Muscle of leg (tissue), 11 donors: ENCODE measurements around the gene EPHA4. TPM values are rescaled to one million over a fixed set of nuclear protein-coding genes. Genes with fewer than 3 reads are reported as not detected.

Source experiments
- DNase-seq: peaks from one replicate; pipeline ENCODE4 v3.0.0; 2013
- H3K27ac ChIP-seq: one replicate; pipeline ENCODE4 v1.5.1; 2013; ENCODE audit warnings: mild to moderate bottlenecking, low read length, control low read depth
- H3K27me3 ChIP-seq: one replicate; pipeline ENCODE4 v1.6.1; 2013; ENCODE audit warnings: low read length; ENCODE audit not compliant: control insufficient read depth, insufficient read depth
- H3K36me3 ChIP-seq: one replicate; pipeline ENCODE4 v1.6.1; 2013; ENCODE audit warnings: low read length; ENCODE audit not compliant: control insufficient read depth, insufficient read depth
- H3K4me1 ChIP-seq: one replicate; pipeline ENCODE4 v1.6.1; 2013; ENCODE audit warnings: low read length; ENCODE audit not compliant: control insufficient read depth, insufficient read depth
- H3K4me3 ChIP-seq: one replicate; pipeline ENCODE4 v1.5.1; 2013; ENCODE audit warnings: low read length, control low read depth
- H3K9me3 ChIP-seq: replicated peaks from 2 replicates; pipeline ENCODE4 v1.6.1; 2013; ENCODE audit warnings: low read depth, low read length; ENCODE audit not compliant: control insufficient read depth
- WGBS: methylation state at CpG from one replicate; pipeline ENCODE4 v1.1.5; 2013; ENCODE audit warnings: missing lambda C conversion rate; ENCODE audit not compliant: insufficient coverage; 5-methylcytosine and 5-hydroxymethylcytosine counted together
- polyA plus RNA-seq, 8 donors: library from polyadenylated mRNA; unstranded; fragments of 120-200 nt; gene quantifications; one replicate each; pipeline versions ENCODE4 v1.2.1 to v1.2.3, GENCODE V29; 2013; ENCODE audit warnings: inconsistent platforms in 1 of 8, low replicate concordance in 1 of 8; ENCODE audit not compliant: insufficient read length in 8 of 8, insufficient read depth in 1 of 8
- total RNA-seq: library from RNA; stranded (reverse); fragments of 120-200 nt; gene quantifications from one replicate; pipeline ENCODE4 v1.2.4, GENCODE V29; 2013

The EPHA4 gene
- total and polyA plus RNA-seq, 9 donors, result 9.6 to 30.8 (median 15.1) TPM

- Histone ChIP-seq H3K27ac (no peak overlapping the region), H3K4me3 (no peak overlapping the region), H3K4me1 (peaks cover 5% of the 10 kb centered on the region), H3K36me3 (no peaks in the 10 kb centered on the region), H3K27me3 (no peaks in the 10 kb centered on the region), H3K9me3 (no peaks in the 10 kb centered on the region)
- WGBS, result no CpG with 5 or more reads among the region's 12 CpGs
- DNase-seq, result peak; percentile 30
Observed at GRCh38 chr2:221482666-221483455, 89.2 kb downstream of the EPHA4 start.

GRCh38 chr2:221480821-221481220 is 91.3 kb downstream of the EPHA4 start:
- Histone ChIP-seq H3K27me3 (no peaks in the 10 kb centered on the region), H3K27ac (peak overlapping the region; percentile 74), H3K4me3 (no peak overlapping the region), H3K9me3 (no peaks in the 10 kb centered on the region), H3K4me1 (peaks cover 5% of the 10 kb centered on the region), H3K36me3 (no peaks in the 10 kb centered on the region)
- no CpG with 5 or more reads among the region's 3 CpGs for WGBS
- DNase-seq, result peak; percentile 53

- Histone ChIP-seq H3K27ac (peak overlapping the region; percentile 74), H3K36me3 (no peaks in the 10 kb centered on the region), H3K4me3 (no peak overlapping the region), H3K9me3 (no peaks in the 10 kb centered on the region), H3K27me3 (no peaks in the 10 kb centered on the region), H3K4me1 (peaks cover 5% of the 10 kb centered on the region)
- peak; percentile 96 for DNase-seq
- 20% methylated on average over 1 of the region's 7 CpGs for WGBS
Observed at GRCh38 chr2:221480163-221480562, 91.9 kb downstream of the EPHA4 start.

GRCh38 chr2:221478485-221478863 is 93.6 kb downstream of the EPHA4 start:
- no peaks in the 10 kb centered on the region for H3K27me3 ChIP-seq
- H3K4me1 ChIP-seq, result peaks cover 5% of the 10 kb centered on the region
- no peaks in the 10 kb centered on the region for H3K9me3 ChIP-seq
- no peak overlapping the region for H3K27ac ChIP-seq
- peak; percentile 49 for DNase-seq
- H3K36me3 ChIP-seq, result no peaks in the 10 kb centered on the region
- no CpG with 5 or more reads among the region's 2 CpGs for WGBS
- H3K4me3 ChIP-seq, result no peak overlapping the region

GRCh38 chr2:221477714-221478484 is 94.2 kb downstream of the EPHA4 start:
- peak; percentile 59 for DNase-seq
- 80% methylated on average over 1 of the region's 8 CpGs for WGBS
- peaks cover 5% of the 10 kb centered on the region for H3K4me1 ChIP-seq
- H3K27me3 ChIP-seq, result no peaks in the 10 kb centered on the region
- no peaks in the 10 kb centered on the region for H3K9me3 ChIP-seq
- no peak overlapping the region for H3K27ac ChIP-seq
- H3K36me3 ChIP-seq, result no peaks in the 10 kb centered on the region
- H3K4me3 ChIP-seq, result no peak overlapping the region

GRCh38 chr2:221476195-221476594 is 95.9 kb downstream of the EPHA4 start:
- no peak for DNase-seq
- H3K27ac ChIP-seq, result no peak overlapping the region
- no peak overlapping the region for H3K4me3 ChIP-seq
- no peaks in the 10 kb centered on the region for H3K36me3 ChIP-seq
- H3K4me1 ChIP-seq, result peaks cover 5% of the 10 kb centered on the region
- WGBS, result no CpG with 5 or more reads among the region's 1 CpG
- no peaks in the 10 kb centered on the region for H3K9me3 ChIP-seq
- H3K27me3 ChIP-seq, result no peaks in the 10 kb centered on the region

GRCh38 chr2:221473451-221473850 is 98.7 kb downstream of the EPHA4 start:
- Histone ChIP-seq H3K36me3 (no peaks in the 10 kb centered on the region), H3K27me3 (no peaks in the 10 kb centered on the region), H3K27ac (no peak overlapping the region), H3K4me3 (no peak overlapping the region), H3K9me3 (no peaks in the 10 kb centered on the region), H3K4me1 (peaks cover under 1% of the 10 kb centered on the region)
- DNase-seq, result no peak

- no peaks in the 10 kb centered on the region for H3K27me3 ChIP-seq
- no peak overlapping the region for H3K4me3 ChIP-seq
- no peak overlapping the region for H3K27ac ChIP-seq
- no peak for DNase-seq
- H3K4me1 ChIP-seq, result no peaks in the 10 kb centered on the region
- no peaks in the 10 kb centered on the region for H3K36me3 ChIP-seq
- WGBS, result 36% methylated on average over 2 of the region's 2 CpGs
- H3K9me3 ChIP-seq, result no peaks in the 10 kb centered on the region
Observed at GRCh38 chr2:221468317-221468716, 103.8 kb downstream of the EPHA4 start.

GRCh38 chr2:221467610-221468009 is 104.5 kb downstream of the EPHA4 start:
- DNase-seq, result no peak
- Histone ChIP-seq H3K36me3 (no peaks in the 10 kb centered on the region), H3K27ac (no peak overlapping the region), H3K27me3 (no peaks in the 10 kb centered on the region), H3K4me3 (no peak overlapping the region), H3K9me3 (no peaks in the 10 kb centered on the region), H3K4me1 (no peaks in the 10 kb centered on the region)
- WGBS, result 67% methylated on average over 1 of the region's 2 CpGs

GRCh38 chr2:221466744-221467143 is 105.4 kb downstream of the EPHA4 start:
- Histone ChIP-seq H3K27me3 (no peaks in the 10 kb centered on the region), H3K9me3 (no peaks in the 10 kb centered on the region), H3K27ac (no peak overlapping the region), H3K4me1 (no peaks in the 10 kb centered on the region), H3K36me3 (no peaks in the 10 kb centered on the region), H3K4me3 (no peak overlapping the region)
- no peak for DNase-seq
- no CpG with 5 or more reads among the region's 5 CpGs for WGBS
